ENCODE data around the gene SLC16A6.

DNA sequence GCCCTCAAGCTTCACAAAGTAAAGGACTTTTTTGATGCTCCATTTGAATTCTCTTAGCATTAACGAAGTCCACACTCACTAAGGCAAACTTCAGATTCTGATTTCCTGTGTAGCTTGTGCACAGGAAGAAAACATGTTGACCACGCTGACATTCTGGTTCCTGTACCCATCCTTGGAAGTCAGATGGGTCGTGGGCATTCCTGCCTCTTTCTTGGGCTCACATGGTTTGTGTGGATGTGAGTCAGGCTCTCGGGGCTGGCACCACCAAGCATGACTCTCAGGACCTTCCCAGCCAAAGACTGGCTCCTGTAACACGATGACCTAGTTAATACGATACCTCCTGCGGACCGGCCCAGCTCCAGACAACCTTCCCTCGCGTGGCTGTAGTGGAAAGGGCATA is 33.2 kb upstream of the SLC16A6 start:
- TF ChIP-seq CTCF (IDR thresholded peaks at IDR 0.05 in 4 of 5, conservative IDR thresholded peaks at IDR 0.05 in 1 of 5) (no peak), POLR2A (IDR thresholded peaks at IDR 0.05) (peak; percentile 30 to 53)

Data from gastrocnemius medialis (tissue), 4 donors.